IPS DF 4.7 (cell line): Measurements from ENCODE around the gene TMED4.
A peak's percentile ranks its signal among the peaks of the same experiment; 100 is the strongest.

Experiments used
- DNase-seq: peaks from one replicate; pipeline ENCODE4 v3.0.0-alpha.2; 2013; ENCODE audit warnings: low spot score; ENCODE audit errors: extremely low read depth

Gene TMED4

DNA sequence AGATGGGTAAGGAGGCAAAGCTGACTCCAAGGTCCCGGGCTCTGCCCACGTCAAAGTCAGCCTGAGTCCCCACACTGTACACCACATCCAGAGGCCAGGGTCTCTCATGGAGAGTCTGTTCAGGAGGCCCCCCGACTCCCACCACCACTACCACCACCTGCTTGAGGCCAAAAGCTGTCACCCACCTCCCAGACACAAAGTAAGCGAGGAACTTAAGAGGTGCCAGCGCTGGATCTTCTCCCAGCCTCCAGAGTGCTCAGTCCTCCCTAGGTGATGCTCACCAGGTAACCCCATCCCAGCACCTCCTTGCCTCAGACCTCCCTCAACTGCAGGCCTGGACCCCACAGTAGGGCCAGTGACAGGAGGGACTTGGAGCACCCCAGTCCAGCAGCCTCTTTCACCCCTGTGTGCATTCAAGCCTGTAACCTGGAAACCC lies 41.4 kb downstream of the TMED4 start:
- no peak for DNase-seq

DNA sequence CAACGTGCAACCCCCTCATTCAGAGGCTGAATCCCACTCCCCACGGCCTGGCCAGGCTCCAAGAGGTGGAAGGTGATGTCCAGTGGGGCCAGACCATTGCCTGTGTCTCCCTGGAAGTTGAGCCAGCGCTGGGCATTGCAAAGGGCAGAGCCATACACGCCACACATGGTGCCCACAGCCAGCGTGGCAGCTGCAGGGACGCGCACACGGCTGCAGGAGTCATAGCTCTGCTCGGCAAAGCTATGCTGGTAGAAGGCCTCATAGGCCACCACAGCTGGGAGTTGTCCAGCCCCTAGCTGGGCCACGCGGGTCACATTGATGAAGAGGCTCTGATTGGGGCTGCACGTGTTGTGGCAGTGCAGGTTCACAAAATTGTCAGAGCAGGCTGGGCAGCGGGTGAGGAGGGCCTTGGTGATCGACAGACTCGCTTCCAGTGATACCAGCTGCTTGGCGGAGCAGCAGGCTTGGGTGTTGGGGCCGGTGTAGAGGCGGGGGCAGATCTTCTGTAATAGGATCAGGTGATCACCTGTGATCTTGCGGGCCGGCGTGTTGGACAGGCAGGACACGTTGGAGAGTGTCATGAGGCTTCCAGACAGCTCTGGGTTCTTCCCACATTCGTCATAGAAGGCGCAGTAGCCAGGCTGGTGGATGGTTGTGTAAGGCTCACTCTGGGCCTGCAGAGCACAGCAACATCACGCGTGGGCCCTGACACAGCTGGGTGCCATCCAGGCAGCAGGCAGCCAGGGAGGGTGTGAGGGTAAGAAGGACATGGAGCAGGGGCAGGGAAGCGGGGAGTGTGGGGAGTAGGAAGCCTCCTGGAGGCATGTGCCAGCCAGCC lies 42.1 kb downstream of the TMED4 start:
- no peak for DNase-seq

DNA sequence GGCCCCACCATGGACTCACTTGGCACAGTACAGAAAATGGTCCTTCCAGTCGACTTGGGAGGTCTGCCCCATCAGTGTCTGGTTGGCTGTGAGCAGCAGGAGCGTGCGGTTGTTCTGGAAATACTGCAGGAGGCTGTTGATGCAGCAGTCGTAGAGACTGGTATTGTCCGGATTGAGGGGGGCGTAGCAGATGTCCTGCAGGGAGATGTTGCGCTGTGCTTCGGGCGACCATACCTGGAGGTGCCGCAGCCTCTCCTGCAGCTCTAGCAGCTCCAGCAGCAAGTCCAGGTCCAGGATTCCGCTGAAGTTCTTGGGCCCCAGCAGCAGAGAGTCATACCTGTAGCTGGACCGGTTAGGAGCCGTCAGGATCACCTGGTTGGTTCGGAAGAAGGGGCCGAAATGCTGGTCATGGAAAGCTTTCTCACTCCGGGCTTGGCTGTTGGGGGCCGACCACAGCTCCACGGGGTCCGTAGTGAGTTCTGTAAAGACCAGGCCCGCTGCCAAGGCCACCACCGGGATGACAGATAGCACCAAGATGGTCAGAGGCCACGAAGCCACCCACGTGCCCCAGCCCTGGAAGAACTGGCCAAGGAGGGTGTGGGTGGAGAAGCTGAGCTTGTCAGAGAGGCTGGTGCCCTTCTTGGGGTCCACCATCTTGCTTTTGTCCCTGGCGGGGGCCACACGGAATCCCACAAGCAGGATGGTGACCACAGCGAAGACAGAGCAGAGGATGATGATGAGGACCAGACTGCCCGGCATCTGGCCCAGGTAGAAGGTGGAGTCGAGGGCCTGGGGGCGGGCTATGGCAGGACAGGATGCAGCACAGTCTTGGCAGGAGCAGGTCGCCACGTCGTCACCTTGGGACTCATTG lies 43.0 kb downstream of the TMED4 start:
- DNase-seq: no peak

DNA sequence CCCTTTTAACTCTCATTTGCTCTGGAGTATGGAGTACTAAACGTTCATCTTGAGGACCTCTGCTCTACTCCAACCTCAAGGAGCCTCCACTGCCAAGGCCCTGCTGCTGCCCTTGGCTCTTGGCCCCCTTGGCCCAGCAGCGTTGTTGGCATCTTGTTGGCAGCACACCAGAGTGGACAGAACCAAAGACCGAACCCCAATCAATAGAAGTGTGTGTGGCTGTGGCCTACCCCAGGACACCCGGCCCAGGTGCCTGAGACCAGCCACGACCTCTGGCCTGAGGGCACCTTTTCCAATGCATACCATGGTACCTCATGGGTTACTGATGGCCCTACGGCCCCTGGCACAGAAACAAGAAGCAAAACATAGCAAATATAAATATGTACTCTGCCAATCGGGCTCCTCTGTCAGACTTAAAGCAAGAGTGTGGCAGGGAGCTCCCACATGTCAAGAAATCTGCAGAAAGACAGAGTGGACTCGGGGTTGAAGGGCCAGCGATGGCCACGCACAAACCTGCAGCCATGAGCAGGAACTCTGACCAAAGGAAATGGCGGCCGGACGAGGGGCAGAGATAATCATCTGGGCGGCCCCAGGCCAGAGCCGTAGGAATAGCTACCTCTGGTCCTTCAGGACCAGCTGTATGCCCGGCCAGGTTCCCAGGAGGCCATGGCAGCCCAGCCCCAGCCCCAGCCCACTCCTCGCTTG lies 43.8 kb downstream of the TMED4 start:
- DNase-seq: no peak

DNA sequence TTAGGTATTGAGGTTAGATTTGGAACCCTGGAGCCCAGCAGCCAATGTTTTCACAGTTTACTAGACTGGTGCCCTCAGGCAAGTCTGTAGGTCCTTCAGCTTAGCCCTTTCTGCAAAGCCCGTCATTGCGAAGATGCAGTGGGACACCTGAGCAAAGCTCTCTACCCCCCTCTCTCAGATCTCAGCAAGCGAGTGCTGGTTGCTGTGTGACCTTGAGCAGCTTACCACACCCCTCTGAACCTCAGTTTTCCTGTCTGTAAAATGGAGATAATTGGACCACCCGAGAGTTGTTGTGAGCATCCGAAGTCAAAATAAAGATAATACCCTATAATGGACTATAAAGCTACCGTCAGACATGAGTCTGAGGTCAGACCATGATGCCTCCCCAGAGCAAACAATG lies 44.6 kb downstream of the TMED4 start:
- no peak for DNase-seq

DNA sequence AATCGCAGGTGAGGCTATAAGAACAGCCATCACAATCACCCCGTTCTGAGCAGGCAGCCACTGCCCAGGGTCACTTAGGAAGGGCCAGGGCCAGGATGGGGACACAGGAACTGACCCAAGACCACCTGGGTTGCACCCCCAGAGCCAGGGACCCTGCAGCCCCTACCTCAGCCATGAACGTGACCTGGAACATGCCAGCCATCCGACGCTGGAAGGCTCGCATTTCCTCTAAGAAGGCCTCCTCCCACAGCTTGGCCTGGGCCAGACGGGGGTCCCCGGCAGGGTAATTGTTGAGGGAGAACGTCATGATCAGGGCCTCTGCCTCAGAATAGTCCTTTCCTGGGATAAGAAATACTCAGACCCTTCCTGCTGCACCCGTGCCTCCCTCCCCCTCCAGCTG lies 45.9 kb downstream of the TMED4 start:
- no peak for DNase-seq

DNA sequence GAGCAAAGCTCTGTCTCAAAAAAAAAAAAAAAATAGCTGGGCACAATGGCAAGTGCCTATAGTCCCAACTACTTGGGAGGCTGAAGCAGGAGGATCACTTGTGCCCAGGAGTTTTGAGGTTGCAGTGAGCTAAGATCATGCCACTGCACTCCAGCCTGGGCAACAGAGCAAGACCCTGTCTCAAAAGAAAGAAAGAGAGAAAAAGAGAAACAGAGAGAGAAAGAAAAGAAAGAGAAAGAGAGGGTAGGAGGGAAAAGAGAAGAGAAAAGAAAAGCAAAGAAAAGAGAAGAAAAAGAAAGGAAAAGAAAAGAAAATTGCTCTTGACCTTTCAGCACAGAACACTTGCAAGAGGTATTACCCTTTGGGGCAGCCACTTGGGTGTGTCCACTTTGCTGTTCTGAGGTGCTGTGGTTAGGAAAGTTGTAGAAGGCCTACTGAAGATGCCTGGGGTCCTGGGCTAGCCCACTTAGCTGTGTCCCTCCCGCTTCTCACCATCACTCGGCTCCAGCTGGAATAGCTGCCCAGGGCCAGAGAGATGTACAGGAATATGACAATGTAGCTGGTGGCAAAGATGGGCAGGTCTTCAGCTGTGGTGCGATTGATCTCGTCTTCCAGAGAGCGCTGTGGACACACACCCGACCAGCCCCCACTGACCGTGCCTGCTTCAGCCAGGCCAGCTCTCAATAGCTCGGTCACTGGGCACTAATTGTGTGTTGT lies 46.5 kb downstream of the TMED4 start:
- no peak for DNase-seq

DNA sequence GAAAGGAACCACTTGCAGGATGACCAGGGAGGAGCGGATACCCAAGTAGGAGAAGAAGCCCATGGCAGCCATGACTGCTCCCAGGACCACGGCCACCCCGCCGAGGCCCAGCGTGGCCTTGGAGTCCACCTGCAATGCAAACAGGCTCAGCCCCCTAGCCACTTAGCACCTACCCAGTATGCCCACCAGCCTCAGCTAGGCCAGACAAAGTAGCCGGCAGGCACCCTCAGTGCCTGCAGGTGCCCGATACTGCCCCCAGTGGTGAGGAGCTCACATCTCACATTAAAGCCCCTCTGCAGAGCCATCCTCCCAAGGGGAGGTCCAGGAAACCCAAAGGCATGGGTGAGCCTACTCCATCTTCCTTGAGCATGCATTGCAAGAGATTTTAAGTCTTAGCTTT lies 47.5 kb downstream of the TMED4 start:
- DNase-seq: peak; percentile 41

DNA sequence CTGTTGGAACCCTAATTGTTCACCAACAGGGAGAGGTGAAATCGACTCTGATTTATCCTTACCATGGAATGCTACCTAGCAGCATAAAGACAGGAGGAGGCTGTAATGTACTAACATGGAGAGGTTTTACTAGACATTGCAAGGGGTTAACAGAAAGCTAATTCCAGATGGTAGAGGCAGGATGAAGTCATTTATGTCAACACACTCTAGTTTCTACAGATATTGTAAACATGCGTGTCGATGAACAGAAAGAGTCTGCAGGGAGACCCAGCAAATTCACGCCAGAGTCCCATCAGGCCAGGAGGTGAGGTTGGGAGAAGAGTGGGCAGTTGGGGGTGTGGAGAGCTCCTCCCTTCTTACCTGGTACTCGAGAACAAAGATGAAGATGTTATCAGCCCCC lies 47.9 kb downstream of the TMED4 start:
- no peak for DNase-seq

DNA sequence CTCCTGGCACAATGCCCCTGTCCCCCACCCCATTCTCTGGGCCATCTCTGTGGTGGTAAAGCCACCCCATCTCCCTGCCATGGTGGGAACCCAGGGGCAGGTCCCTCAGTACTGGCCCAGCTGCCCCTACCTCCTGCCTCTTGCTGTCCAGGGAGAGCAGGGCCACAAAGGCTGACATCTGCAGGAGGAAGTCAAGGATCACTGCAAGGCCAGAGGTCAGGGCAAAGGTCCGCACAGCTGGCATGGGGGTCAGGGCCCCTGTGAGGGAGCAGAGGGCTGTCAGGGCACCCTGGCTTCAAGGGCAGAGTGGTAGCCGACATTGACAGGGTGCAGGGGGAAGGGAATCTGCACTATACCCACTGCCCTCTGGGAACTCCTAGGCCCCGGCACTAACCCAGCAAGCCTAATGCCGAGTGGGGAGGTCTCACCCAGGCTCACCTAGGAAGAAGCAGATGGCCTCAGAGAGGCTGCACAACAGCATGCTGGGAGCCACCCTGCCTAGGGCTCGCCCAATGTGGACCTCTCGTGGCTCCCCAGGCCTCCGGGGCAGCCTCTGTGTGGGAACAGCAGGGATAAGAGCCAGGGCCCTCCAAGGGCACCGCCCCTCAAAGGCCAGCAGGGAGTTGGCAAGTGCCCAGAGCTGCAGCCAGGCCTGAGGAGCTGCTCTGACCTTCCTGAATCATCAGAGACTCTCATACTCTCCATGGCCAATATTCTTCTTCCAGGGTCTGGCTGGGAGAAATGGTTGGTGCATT lies 48.6 kb downstream of the TMED4 start:
- no peak for DNase-seq

DNA sequence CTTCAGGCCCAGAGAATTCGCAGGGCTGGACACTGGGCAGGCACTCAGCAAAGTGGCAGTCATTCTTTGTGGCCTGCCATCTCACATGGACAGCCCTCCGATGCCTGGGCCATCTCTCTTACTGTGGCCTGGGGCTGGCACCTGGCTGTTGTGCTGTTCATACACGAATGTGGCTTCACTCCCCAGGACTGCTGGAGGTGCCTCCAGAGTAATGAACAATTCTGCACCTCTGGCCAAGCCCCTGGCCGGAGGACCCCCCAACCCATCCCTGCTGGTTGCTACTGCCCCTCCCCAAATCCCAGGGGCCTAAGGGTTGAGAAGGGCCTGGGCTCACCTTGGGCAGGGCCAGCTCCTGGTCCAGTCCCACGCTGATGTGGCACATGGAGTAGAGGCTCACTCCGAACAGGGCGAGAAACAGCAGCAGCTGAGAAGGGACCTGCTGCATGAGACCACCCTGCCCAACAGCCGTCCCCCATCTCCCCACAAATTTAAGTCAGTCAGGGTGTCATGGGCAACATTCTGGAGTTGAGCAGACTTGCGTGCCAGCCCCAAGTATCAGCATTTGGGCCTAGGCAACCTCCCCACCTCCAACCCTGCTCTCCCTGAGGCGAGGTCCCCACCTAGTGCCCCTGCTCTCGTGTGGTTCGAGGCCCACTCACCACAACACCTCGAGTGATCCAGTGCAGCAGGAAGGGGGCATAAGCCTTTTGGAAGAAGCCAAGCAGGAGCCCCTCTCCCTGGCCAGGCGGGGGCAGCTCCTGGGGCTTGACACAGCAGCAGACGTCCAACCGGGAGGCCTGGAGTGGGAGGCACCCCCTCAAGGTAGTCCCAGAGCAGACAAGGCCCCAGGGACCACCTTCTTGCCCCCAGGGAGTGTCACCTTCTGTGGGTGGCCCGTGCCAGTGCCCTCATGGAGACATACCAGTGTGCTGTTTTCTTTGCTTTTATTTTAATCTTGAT lies 50.3 kb downstream of the TMED4 start:
- no peak for DNase-seq

DNA sequence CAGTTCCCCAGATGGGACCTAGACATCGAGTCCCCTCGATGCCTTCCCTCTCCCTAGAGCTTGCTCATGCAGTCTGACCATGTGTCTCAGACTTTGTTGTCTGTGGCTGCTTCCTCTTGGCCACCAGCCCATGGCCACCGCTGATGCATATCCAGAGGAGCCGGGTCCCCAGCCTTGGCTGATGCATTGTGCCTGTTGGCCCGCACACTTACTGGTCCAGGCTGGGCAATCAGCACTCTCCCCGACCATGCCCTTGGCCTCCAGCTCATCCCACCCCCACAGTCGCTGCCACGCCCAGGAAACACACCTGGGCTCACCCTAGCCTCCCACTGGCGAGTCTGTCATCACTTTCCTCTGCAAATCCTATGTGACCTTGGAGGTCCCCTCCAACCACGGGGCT lies 51.0 kb downstream of the TMED4 start:
- DNase-seq: no peak
